HG03575 (cell line): ENCODE measurements around the gene NFAT5.
"Not testable (repeated sequence)": the region's sequence is repeated elsewhere in the genome, so short reads cannot be mapped to it uniquely, and the experiment has no call there.

Experiments used
- ATAC-seq: cut with Tn5 transposase; IDR thresholded peaks from one replicate; pipeline ENCODE4 v1.9.1; 2021; ENCODE audit not compliant: unreplicated experiment, insufficient number of reproducible peaks, low FRiP score; ENCODE audit errors: extremely low read depth

Gene NFAT5

GRCh38 chr16:69618721-69619120 lies 53.0 kb downstream of the NFAT5 start:
- no peak for ATAC-seq

- no peak for ATAC-seq
These were observed 53.7 kb downstream of the NFAT5 start for GRCh38 chr16:69619514-69619913.

- ATAC-seq = no peak
These were observed 54.8 kb downstream of the NFAT5 start for GRCh38 chr16:69620573-69620972.

GRCh38 chr16:69621225-69621624 lies 55.5 kb downstream of the NFAT5 start:
- ATAC-seq = no peak

- ATAC-seq = no peak
These were observed 60.5 kb downstream of the NFAT5 start for GRCh38 chr16:69626256-69626655.

- no peak for ATAC-seq
These were observed 67.1 kb downstream of the NFAT5 start for GRCh38 chr16:69632828-69633227.

- no peak for ATAC-seq
These were observed 67.6 kb downstream of the NFAT5 start for GRCh38 chr16:69633375-69633774.

GRCh38 chr16:69636563-69637146 lies 70.9 kb downstream of the NFAT5 start:
- ATAC-seq = not testable (repeated sequence)

GRCh38 chr16:69637206-69637865 lies 71.6 kb downstream of the NFAT5 start:
- not testable (repeated sequence) for ATAC-seq

- ATAC-seq = not testable (repeated sequence)
These were observed 78.2 kb downstream of the NFAT5 start for GRCh38 chr16:69643997-69644396.

GRCh38 chr16:69644790-69645189 lies 79.0 kb downstream of the NFAT5 start:
- ATAC-seq = no peak

- no peak for ATAC-seq
These were observed 81.3 kb downstream of the NFAT5 start for GRCh38 chr16:69647020-69647419.

- no peak for ATAC-seq
These were observed 85.5 kb downstream of the NFAT5 start for GRCh38 chr16:69651217-69651616.

- ATAC-seq = no peak
These were observed 88.6 kb downstream of the NFAT5 start for GRCh38 chr16:69654280-69654931.

GRCh38 chr16:69660166-69660565 lies 94.4 kb downstream of the NFAT5 start:
- ATAC-seq = no peak

GRCh38 chr16:69662901-69663300 lies 97.1 kb downstream of the NFAT5 start:
- no peak for ATAC-seq

GRCh38 chr16:69663846-69664245 lies 98.1 kb downstream of the NFAT5 start:
- ATAC-seq = no peak

- ATAC-seq = no peak
These were observed 103.8 kb downstream of the NFAT5 start for GRCh38 chr16:69669577-69669976.

- ATAC-seq = no peak
These were observed 106.7 kb downstream of the NFAT5 start for GRCh38 chr16:69672315-69672997.
